Measurements from ENCODE around the gene CCDC83. TPM values are rescaled to one million over a fixed set of nuclear protein-coding genes. Genes with fewer than 3 reads are reported as not detected.

The CCDC83 gene
- total and polyA plus RNA-seq, 2 experiments from 2014 or later: not detected

GRCh38 chr11:85848006-85848405, 7.2 kb upstream of the CCDC83 start:
- Mint-ChIP-seq H3K27ac (no peak overlapping the region), H3K9me3 (peaks cover 46% of the 10 kb centered on the region), H3K4me1 (no peaks in the 10 kb centered on the region), H3K27me3 (ENCODE audit: insufficient read depth, low read depth, poor library complexity) (peaks cover 4% of the 10 kb centered on the region), H3K36me3 (ENCODE audit: low read depth) (peaks cover 27% of the 10 kb centered on the region), H3K4me3 (no peak overlapping the region)
- Histone ChIP-seq H3K79me2 (replicated peaks; ENCODE audit: insufficient read depth) (no peaks in the 10 kb centered on the region), H3K4me2 (no peak overlapping the region), H4K20me1 (replicated peaks; ENCODE audit: insufficient read depth) (no peaks in the 10 kb centered on the region), H3K27me3 (ENCODE audit: insufficient read depth) (no peaks in the 10 kb centered on the region), H3K4me3 (no peak overlapping the region), H3K36me3 (ENCODE audit: insufficient read depth) (peaks cover 5% of the 10 kb centered on the region; the same call in 1 of the 2 replicates), H3K27ac (ENCODE audit: low read depth) (no peak overlapping the region), H3K4me1 (ENCODE audit: insufficient read depth) (no peaks in the 10 kb centered on the region), H3F3A (replicated peaks; ENCODE audit: low read depth) (no peaks in the 10 kb centered on the region), H3K9me2 (ENCODE audit: insufficient read depth) (no peaks in the 10 kb centered on the region; the same call in 1 of the 2 replicates), H2AFZ (no peak overlapping the region)
- DNase-seq (ENCODE audit: low spot score) (no peak), ATAC-seq (no peak)
- TF ChIP-seq POLR2AphosphoS5 (IDR thresholded peaks at IDR 0.05; ENCODE audit: low read depth): no peak
- no peak for TF ChIP-seq ZNF462 (CRISPR knock-in tag; IDR thresholded peaks at IDR 0.05)
- TF ChIP-seq CREB1 (CRISPR knock-in tag; IDR thresholded peaks at IDR 0.05; ENCODE audit: low read depth): no peak
- TF ChIP-seq NANOG (IDR thresholded peaks at IDR 0.05; ENCODE audit: borderline replicate concordance): no peak
- no peak for TF ChIP-seq ZNF331 (CRISPR knock-in tag; IDR thresholded peaks at IDR 0.05; ENCODE audit: low read depth)
- TF ChIP-seq, protein P1, sequence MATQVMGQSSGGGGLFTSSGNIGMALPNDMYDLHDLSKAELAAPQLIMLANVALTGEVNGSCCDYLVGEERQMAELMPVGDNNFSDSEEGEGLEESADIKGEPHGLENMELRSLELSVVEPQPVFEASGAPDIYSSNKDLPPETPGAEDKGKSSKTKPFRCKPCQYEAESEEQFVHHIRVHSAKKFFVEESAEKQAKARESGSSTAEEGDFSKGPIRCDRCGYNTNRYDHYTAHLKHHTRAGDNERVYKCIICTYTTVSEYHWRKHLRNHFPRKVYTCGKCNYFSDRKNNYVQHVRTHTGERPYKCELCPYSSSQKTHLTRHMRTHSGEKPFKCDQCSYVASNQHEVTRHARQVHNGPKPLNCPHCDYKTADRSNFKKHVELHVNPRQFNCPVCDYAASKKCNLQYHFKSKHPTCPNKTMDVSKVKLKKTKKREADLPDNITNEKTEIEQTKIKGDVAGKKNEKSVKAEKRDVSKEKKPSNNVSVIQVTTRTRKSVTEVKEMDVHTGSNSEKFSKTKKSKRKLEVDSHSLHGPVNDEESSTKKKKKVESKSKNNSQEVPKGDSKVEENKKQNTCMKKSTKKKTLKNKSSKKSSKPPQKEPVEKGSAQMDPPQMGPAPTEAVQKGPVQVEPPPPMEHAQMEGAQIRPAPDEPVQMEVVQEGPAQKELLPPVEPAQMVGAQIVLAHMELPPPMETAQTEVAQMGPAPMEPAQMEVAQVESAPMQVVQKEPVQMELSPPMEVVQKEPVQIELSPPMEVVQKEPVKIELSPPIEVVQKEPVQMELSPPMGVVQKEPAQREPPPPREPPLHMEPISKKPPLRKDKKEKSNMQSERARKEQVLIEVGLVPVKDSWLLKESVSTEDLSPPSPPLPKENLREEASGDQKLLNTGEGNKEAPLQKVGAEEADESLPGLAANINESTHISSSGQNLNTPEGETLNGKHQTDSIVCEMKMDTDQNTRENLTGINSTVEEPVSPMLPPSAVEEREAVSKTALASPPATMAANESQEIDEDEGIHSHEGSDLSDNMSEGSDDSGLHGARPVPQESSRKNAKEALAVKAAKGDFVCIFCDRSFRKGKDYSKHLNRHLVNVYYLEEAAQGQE (IDR thresholded peaks at IDR 0.05; ENCODE audit: unreplicated experiment): no peak
- TF ChIP-seq ZNF114 (CRISPR knock-in tag; IDR thresholded peaks at IDR 0.05): no peak
- no peak for TF ChIP-seq EZH2 (IDR thresholded peaks at IDR 0.05; ENCODE audit: low read depth, unreplicated experiment)
- TF ChIP-seq, protein P2, sequence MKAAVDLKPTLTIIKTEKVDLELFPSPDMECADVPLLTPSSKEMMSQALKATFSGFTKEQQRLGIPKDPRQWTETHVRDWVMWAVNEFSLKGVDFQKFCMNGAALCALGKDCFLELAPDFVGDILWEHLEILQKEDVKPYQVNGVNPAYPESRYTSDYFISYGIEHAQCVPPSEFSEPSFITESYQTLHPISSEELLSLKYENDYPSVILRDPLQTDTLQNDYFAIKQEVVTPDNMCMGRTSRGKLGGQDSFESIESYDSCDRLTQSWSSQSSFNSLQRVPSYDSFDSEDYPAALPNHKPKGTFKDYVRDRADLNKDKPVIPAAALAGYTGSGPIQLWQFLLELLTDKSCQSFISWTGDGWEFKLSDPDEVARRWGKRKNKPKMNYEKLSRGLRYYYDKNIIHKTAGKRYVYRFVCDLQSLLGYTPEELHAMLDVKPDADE (IDR thresholded peaks at IDR 0.05): no peak
- TF ChIP-seq STAT1 (IDR thresholded peaks at IDR 0.05; ENCODE audit: unreplicated experiment): no peak
- TF ChIP-seq, protein P3, sequence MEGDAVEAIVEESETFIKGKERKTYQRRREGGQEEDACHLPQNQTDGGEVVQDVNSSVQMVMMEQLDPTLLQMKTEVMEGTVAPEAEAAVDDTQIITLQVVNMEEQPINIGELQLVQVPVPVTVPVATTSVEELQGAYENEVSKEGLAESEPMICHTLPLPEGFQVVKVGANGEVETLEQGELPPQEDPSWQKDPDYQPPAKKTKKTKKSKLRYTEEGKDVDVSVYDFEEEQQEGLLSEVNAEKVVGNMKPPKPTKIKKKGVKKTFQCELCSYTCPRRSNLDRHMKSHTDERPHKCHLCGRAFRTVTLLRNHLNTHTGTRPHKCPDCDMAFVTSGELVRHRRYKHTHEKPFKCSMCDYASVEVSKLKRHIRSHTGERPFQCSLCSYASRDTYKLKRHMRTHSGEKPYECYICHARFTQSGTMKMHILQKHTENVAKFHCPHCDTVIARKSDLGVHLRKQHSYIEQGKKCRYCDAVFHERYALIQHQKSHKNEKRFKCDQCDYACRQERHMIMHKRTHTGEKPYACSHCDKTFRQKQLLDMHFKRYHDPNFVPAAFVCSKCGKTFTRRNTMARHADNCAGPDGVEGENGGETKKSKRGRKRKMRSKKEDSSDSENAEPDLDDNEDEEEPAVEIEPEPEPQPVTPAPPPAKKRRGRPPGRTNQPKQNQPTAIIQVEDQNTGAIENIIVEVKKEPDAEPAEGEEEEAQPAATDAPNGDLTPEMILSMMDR (conservative IDR thresholded peaks at IDR 0.05; ENCODE audit: low read depth in 2 of 2): no peak
- TF ChIP-seq JUNB (IDR thresholded peaks at IDR 0.05; ENCODE audit: unreplicated experiment): no peak
- TF ChIP-seq EZH2phosphoT487 (IDR thresholded peaks at IDR 0.05; ENCODE audit: unreplicated experiment): no peak
